Measurements from ENCODE around the gene COL19A1. TPM values are rescaled to one million over a fixed set of nuclear protein-coding genes. Genes with fewer than 3 reads are reported as not detected.

Gene COL19A1
- total RNA-seq, 2 experiments from 2014 or later, result not detected

- ATAC-seq, result peak; percentile 93
- ChIA-PET CTCF (interaction anchor here (0.7 to 2.0 kb wide), 12 partner anchors 8 to 241 kb away, joined by 3 to 5 read pairs (median 4); no protein-coding TSS in a partner anchor), POLR2A (interaction anchor here (1.1 kb wide), 1 partner anchor 71 kb away, joined by 3 read pairs; the partner anchor contains the start of gene LMBRD1)
- Mint-ChIP-seq H3K27ac (no peak overlapping the region), H3K27me3 (ENCODE audit: low read depth) (peaks cover 47% of the 10 kb centered on the region), H3K4me1 (ENCODE audit: low read depth) (peaks cover 15% of the 10 kb centered on the region), H3K4me3 (peak overlapping the region; percentile 64), H3K9me3 (ENCODE audit: insufficient read depth) (no peaks in the 10 kb centered on the region), H3K36me3 (ENCODE audit: low read depth) (no peaks in the 10 kb centered on the region)
- DNase-seq, result peak; percentile 61
Observed at GRCh38 chr6:69866770-69867638, 648 bp downstream of the COL19A1 start.

- ChIA-PET CTCF (interaction anchor here (0.7 to 2.0 kb wide), 9 partner anchors 9 to 142 kb away, joined by 3 to 5 read pairs (median 4); no protein-coding TSS in a partner anchor), POLR2A (interaction anchor here (1.1 kb wide), 1 partner anchor 71 kb away, joined by 3 read pairs; the partner anchor contains the start of gene LMBRD1)
- Mint-ChIP-seq H3K27me3 (ENCODE audit: low read depth) (peaks cover 47% of the 10 kb centered on the region), H3K9me3 (ENCODE audit: insufficient read depth) (no peaks in the 10 kb centered on the region), H3K36me3 (ENCODE audit: low read depth) (no peaks in the 10 kb centered on the region), H3K4me3 (peak overlapping the region; percentile 51), H3K4me1 (ENCODE audit: low read depth) (peaks cover 15% of the 10 kb centered on the region), H3K27ac (no peak overlapping the region)
- no peak for DNase-seq
- no peak for ATAC-seq
Observed at GRCh38 chr6:69867639-69867976, 1.3 kb downstream of the COL19A1 start.

GRCh38 chr6:69868252-69868804 lies 2.0 kb downstream of the COL19A1 start:
- peak overlapping the region; percentile 51 for H3K4me3 Mint-ChIP-seq
- H3K27ac Mint-ChIP-seq, result no peak overlapping the region
- H3K27me3 Mint-ChIP-seq (ENCODE audit: low read depth), result peaks cover 46% of the 10 kb centered on the region
- no peaks in the 10 kb centered on the region for H3K36me3 Mint-ChIP-seq (ENCODE audit: low read depth)
- DNase-seq (no peak), ATAC-seq (no peak)
- ChIA-PET CTCF (interaction anchor here (1.0 to 1.7 kb wide), 2 partner anchors 8 to 27 kb away, joined by 4 to 5 read pairs; no protein-coding TSS in a partner anchor), POLR2A (no interaction called here)
- H3K9me3 Mint-ChIP-seq (ENCODE audit: insufficient read depth), result no peaks in the 10 kb centered on the region
- H3K4me1 Mint-ChIP-seq (ENCODE audit: low read depth), result peaks cover 15% of the 10 kb centered on the region

GRCh38 chr6:69868961-69869360 lies 2.6 kb downstream of the COL19A1 start:
- ATAC-seq, result no peak
- H3K4me3 Mint-ChIP-seq, result no peak overlapping the region
- peaks cover 42% of the 10 kb centered on the region for H3K27me3 Mint-ChIP-seq (ENCODE audit: low read depth)
- H3K4me1 Mint-ChIP-seq (ENCODE audit: low read depth), result peaks cover 15% of the 10 kb centered on the region
- POLR2A ChIA-PET, result no interaction called here
- H3K36me3 Mint-ChIP-seq (ENCODE audit: low read depth), result no peaks in the 10 kb centered on the region
- DNase-seq, result no peak
- no peak overlapping the region for H3K27ac Mint-ChIP-seq
- CTCF ChIA-PET, result no interaction called here
- H3K9me3 Mint-ChIP-seq (ENCODE audit: insufficient read depth), result no peaks in the 10 kb centered on the region

- Mint-ChIP-seq H3K4me1 (ENCODE audit: low read depth) (peaks cover 14% of the 10 kb centered on the region), H3K27ac (no peak overlapping the region), H3K9me3 (ENCODE audit: insufficient read depth) (no peaks in the 10 kb centered on the region), H3K4me3 (no peak overlapping the region), H3K27me3 (ENCODE audit: low read depth) (peaks cover 36% of the 10 kb centered on the region), H3K36me3 (ENCODE audit: low read depth) (no peaks in the 10 kb centered on the region)
- DNase-seq (no peak), ATAC-seq (no peak)
- POLR2A ChIA-PET, result no interaction called here
- CTCF ChIA-PET, result interaction anchor here (1.3 kb wide), 1 partner anchor 31 kb away, joined by 3 read pairs; no protein-coding TSS in a partner anchor
Observed at GRCh38 chr6:69871107-69871506, 4.8 kb downstream of the COL19A1 start.

GRCh38 chr6:69873291-69873690 lies 6.9 kb downstream of the COL19A1 start:
- CTCF ChIA-PET, result no interaction called here
- Mint-ChIP-seq H3K27ac (no peak overlapping the region), H3K9me3 (ENCODE audit: insufficient read depth) (no peaks in the 10 kb centered on the region), H3K4me3 (no peak overlapping the region), H3K36me3 (ENCODE audit: low read depth) (no peaks in the 10 kb centered on the region), H3K4me1 (ENCODE audit: low read depth) (no peaks in the 10 kb centered on the region), H3K27me3 (ENCODE audit: low read depth) (peaks cover 19% of the 10 kb centered on the region)
- DNase-seq (no peak), ATAC-seq (no peak)
- POLR2A ChIA-PET, result no interaction called here

- ChIA-PET POLR2A (no interaction called here), CTCF (interaction anchor here (1.2 kb wide), 1 partner anchor 8 kb away, joined by 5 read pairs; no protein-coding TSS in a partner anchor)
- Mint-ChIP-seq H3K4me1 (ENCODE audit: low read depth) (no peaks in the 10 kb centered on the region), H3K9me3 (ENCODE audit: insufficient read depth) (no peaks in the 10 kb centered on the region), H3K4me3 (no peak overlapping the region), H3K36me3 (ENCODE audit: low read depth) (no peaks in the 10 kb centered on the region), H3K27ac (no peak overlapping the region), H3K27me3 (ENCODE audit: low read depth) (peaks cover 6% of the 10 kb centered on the region)
- ATAC-seq (no peak), DNase-seq (no peak)
Observed at GRCh38 chr6:69875715-69876114, 9.4 kb downstream of the COL19A1 start.

- POLR2A ChIA-PET, result no interaction called here
- DNase-seq (no peak), ATAC-seq (no peak)
- Mint-ChIP-seq H3K9me3 (ENCODE audit: insufficient read depth) (no peaks in the 10 kb centered on the region), H3K4me3 (no peak overlapping the region), H3K36me3 (ENCODE audit: low read depth) (no peaks in the 10 kb centered on the region), H3K27ac (no peak overlapping the region), H3K27me3 (ENCODE audit: low read depth) (peaks cover 25% of the 10 kb centered on the region), H3K4me1 (ENCODE audit: low read depth) (no peaks in the 10 kb centered on the region)
- CTCF ChIA-PET, result no interaction called here
Observed at GRCh38 chr6:69878795-69879194, 12.4 kb downstream of the COL19A1 start.

GRCh38 chr6:69880601-69881000 lies 14.2 kb downstream of the COL19A1 start:
- CTCF ChIA-PET, result no interaction called here
- POLR2A ChIA-PET, result no interaction called here
- H3K4me1 Mint-ChIP-seq (ENCODE audit: low read depth), result no peaks in the 10 kb centered on the region
- no peak for DNase-seq
- no peaks in the 10 kb centered on the region for H3K36me3 Mint-ChIP-seq (ENCODE audit: low read depth)
- H3K4me3 Mint-ChIP-seq, result no peak overlapping the region
- ATAC-seq, result no peak
- peaks cover 21% of the 10 kb centered on the region for H3K27me3 Mint-ChIP-seq (ENCODE audit: low read depth)
- no peak overlapping the region for H3K27ac Mint-ChIP-seq
- no peaks in the 10 kb centered on the region for H3K9me3 Mint-ChIP-seq (ENCODE audit: insufficient read depth)

GRCh38 chr6:69881322-69882151 lies 15.2 kb downstream of the COL19A1 start:
- ChIA-PET POLR2A (no interaction called here), CTCF (no interaction called here)
- H3K27me3 Mint-ChIP-seq (ENCODE audit: low read depth), result peaks cover 21% of the 10 kb centered on the region
- H3K4me3 Mint-ChIP-seq, result no peak overlapping the region
- no peak overlapping the region for H3K27ac Mint-ChIP-seq
- H3K36me3 Mint-ChIP-seq (ENCODE audit: low read depth), result no peaks in the 10 kb centered on the region
- DNase-seq (no peak), ATAC-seq (no peak)
- H3K4me1 Mint-ChIP-seq (ENCODE audit: low read depth), result no peaks in the 10 kb centered on the region
- H3K9me3 Mint-ChIP-seq (ENCODE audit: insufficient read depth), result no peaks in the 10 kb centered on the region

- Mint-ChIP-seq H3K36me3 (ENCODE audit: low read depth) (no peaks in the 10 kb centered on the region), H3K27ac (no peak overlapping the region), H3K4me3 (no peak overlapping the region), H3K9me3 (ENCODE audit: insufficient read depth) (no peaks in the 10 kb centered on the region), H3K4me1 (ENCODE audit: low read depth) (no peaks in the 10 kb centered on the region), H3K27me3 (ENCODE audit: low read depth) (peaks cover 21% of the 10 kb centered on the region)
- no peak for DNase-seq
- CTCF ChIA-PET, result no interaction called here
- ATAC-seq, result no peak
- POLR2A ChIA-PET, result no interaction called here
Observed at GRCh38 chr6:69883551-69883950, 17.2 kb downstream of the COL19A1 start.

- Mint-ChIP-seq H3K36me3 (ENCODE audit: low read depth) (no peaks in the 10 kb centered on the region), H3K4me3 (no peak overlapping the region), H3K4me1 (ENCODE audit: low read depth) (no peaks in the 10 kb centered on the region), H3K27ac (no peak overlapping the region), H3K27me3 (ENCODE audit: low read depth) (peaks cover 21% of the 10 kb centered on the region), H3K9me3 (ENCODE audit: insufficient read depth) (no peaks in the 10 kb centered on the region)
- ChIA-PET POLR2A (no interaction called here), CTCF (no interaction called here)
- DNase-seq (no peak), ATAC-seq (no peak)
Observed at GRCh38 chr6:69884231-69884630, 17.9 kb downstream of the COL19A1 start.
